Heart left ventricle (tissue), 13 donors: ENCODE measurements around the gene USP7.

Source experiments
- CTCF ChIP-seq, 12 donors: fragments of 200-600 bp; sonication (generic) in 4 of 12; IDR thresholded peaks; one replicate each; pipeline versions ENCODE4 v1.5.0 to v1.8.0; 2018 to 2022; ENCODE audit warnings: antibody characterized with exemption in 12 of 12, mild to moderate bottlenecking in 5 of 12
- POLR2A ChIP-seq, 2 donors: fragments of 450-650 bp; IDR thresholded peaks; one replicate each; pipeline ENCODE4 v1.6.1; 2017; ENCODE audit warnings: antibody characterized with exemption in 2 of 2, mild to moderate bottlenecking in 2 of 2, moderate library complexity in 2 of 2
- donor health status: ischemic (EF 13 %, LVEDD 7.1; RV severe dilation, severe dysfunction).
- donor health status: DM: no; HTN: yes; CAD: no.
- donor health status: DM: no; HTN: no; CAD: no.
- donor health status: ischemic (EF 25% LVEDD 6.9; RV normal size, moderate dysfunction).
- donor health status: ischemic (EF 25% LVEDD 5.7; RV mildly dilated, moderate dysfunction).
- donor health status: ischemic (EF 35%, LVEDD 5.7; RV mildly dilated, moderate dysfunction).
- donor health status: nonischemic (EF 11% LVEDD 7.7; RV severe dilation, severe dysfunction).
- donor health status: DM: yes; HTN: yes; CAD: no.
- donor health status: PGD.
- donor health status: ischemic (EF 29% LVEDD 5.4; RV normal size, mild dysfunction).
- donor health status: nonischemic (EF 23%, LVEDD 6.1; RV moderate dilation, normal function).

GRCh38 chr16:9013508-9013864 is 49.8 kb upstream of the USP7 start:
- no peak for TF ChIP-seq CTCF (IDR thresholded peaks at IDR 0.05)
- no peak for TF ChIP-seq POLR2A (IDR thresholded peaks at IDR 0.05)
